Measurements from ENCODE around the gene GLUL.

GLUL gene

DNA sequence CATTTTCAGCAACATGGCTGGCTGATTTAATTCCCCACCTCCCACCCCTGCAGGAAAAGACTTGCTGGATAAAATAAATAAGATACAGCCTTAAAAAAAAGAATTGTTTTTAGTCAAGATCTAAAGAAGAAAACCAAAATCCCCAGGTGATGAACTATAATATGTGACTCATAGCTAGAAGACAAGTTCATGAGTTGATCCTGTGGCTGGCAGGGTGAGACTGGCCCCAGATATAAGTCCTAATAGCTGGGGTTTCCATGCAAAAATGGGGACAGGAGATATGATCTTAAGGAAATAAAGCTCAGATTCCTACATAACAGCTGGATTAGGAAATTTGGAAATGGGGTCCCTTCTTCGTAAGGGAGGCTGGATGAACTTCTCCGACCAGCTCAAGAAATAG, 36.5 kb upstream of the GLUL start:
- no peak for DNase-seq (ENCODE audit: extremely low read depth, insufficient read length)
- no peaks in the 10 kb centered on the region for H3K36me3 ChIP-seq (ENCODE audit: control insufficient read depth, insufficient read depth, low read length)
- H3K4me3 ChIP-seq (replicated peaks; ENCODE audit: low read depth, low read length), result no peak overlapping the region
- H3K27me3 ChIP-seq (replicated peaks; ENCODE audit: control insufficient read depth, insufficient read depth, low read length), result no peaks in the 10 kb centered on the region
- TF ChIP-seq, protein P1, sequence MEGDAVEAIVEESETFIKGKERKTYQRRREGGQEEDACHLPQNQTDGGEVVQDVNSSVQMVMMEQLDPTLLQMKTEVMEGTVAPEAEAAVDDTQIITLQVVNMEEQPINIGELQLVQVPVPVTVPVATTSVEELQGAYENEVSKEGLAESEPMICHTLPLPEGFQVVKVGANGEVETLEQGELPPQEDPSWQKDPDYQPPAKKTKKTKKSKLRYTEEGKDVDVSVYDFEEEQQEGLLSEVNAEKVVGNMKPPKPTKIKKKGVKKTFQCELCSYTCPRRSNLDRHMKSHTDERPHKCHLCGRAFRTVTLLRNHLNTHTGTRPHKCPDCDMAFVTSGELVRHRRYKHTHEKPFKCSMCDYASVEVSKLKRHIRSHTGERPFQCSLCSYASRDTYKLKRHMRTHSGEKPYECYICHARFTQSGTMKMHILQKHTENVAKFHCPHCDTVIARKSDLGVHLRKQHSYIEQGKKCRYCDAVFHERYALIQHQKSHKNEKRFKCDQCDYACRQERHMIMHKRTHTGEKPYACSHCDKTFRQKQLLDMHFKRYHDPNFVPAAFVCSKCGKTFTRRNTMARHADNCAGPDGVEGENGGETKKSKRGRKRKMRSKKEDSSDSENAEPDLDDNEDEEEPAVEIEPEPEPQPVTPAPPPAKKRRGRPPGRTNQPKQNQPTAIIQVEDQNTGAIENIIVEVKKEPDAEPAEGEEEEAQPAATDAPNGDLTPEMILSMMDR (IDR thresholded peaks at IDR 0.05; ENCODE audit: insufficient read depth, low read length, poor library complexity, severe bottlenecking), result no peak

DNA sequence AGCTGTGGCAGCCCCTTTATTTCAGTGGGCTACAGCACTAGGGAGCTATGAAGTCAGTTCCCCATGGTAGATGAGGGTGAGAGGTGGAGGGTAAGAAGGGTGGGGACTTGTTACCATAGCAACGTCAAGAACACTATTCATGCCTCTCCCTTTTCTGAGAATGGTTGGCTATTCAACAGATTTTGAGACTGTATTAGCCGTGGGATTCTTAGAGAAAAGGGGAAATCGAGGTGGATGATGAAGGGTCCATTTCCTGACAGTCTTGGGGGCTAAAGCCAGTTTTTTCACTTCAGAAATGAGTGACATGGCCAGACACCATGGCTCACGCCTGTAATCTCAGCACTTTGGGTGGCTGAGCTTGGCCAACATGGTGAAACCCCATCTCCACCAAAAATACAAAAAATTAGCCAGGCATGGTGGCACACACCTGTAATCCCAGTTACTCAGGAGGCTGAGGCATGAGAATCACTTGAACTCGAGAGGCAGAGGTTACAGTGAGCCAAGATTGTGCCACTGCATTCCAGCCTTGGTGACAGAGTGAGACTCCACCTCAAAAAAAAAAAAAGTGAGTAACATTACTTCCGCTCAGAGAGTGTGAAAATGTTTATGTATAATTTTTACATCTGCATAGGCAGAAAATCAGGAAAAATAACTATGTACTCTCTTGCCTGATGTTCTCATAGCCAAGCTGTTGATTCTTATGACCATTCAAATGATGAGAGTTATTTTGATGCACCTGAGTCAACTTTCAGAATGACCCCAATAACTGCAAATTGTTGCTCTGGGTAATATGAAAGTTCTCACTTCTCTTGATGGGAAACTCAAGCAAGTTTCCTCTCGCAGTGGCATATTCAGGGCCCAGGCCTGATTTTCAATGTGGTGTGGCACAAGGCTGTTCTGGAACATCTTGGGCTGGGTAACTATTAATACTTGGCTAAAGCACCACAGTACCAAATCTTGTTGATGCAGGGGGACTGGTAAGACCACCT, 35.1 kb upstream of the GLUL start:
- no peak overlapping the region; the same call in 1 of the 2 replicates for H3K4me3 ChIP-seq (replicated peaks; ENCODE audit: low read depth, low read length)
- TF ChIP-seq, protein P1 (IDR thresholded peaks at IDR 0.05; ENCODE audit: insufficient read depth, low read length, poor library complexity, severe bottlenecking), result no peak
- DNase-seq (ENCODE audit: extremely low read depth, insufficient read length), result peak; percentile 78
- no peaks in the 10 kb centered on the region for H3K36me3 ChIP-seq (ENCODE audit: control insufficient read depth, insufficient read depth, low read length)
- no peaks in the 10 kb centered on the region for H3K27me3 ChIP-seq (replicated peaks; ENCODE audit: control insufficient read depth, insufficient read depth, low read length)

DNA sequence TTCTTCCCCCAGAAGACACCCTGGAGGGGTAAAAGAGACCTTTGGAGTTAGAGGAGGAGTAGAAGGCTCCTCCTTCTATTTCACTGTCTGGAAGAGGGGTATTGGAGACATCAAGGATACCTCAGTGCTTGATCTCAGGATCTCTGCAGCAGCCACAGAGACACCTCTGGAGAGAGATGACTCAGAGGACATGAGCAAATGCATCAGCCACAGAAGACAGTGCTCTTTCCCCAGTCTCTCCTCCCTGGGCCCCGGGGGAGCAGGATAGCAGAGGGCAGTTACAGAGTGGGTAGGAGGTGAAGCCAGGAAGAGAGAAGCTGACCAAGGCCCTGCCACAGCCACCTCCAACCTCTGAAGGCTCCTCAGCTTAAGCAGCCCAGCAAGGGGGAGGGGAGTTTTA, 24.2 kb upstream of the GLUL start:
- no peak for DNase-seq (ENCODE audit: extremely low read depth, insufficient read length)
- H3K4me3 ChIP-seq (replicated peaks; ENCODE audit: low read depth, low read length), result no peak overlapping the region
- TF ChIP-seq, protein P1 (IDR thresholded peaks at IDR 0.05; ENCODE audit: insufficient read depth, low read length, poor library complexity, severe bottlenecking), result no peak
- H3K27me3 ChIP-seq (replicated peaks; ENCODE audit: control insufficient read depth, insufficient read depth, low read length), result no peaks in the 10 kb centered on the region
- no peaks in the 10 kb centered on the region for H3K36me3 ChIP-seq (ENCODE audit: control insufficient read depth, insufficient read depth, low read length)

DNA sequence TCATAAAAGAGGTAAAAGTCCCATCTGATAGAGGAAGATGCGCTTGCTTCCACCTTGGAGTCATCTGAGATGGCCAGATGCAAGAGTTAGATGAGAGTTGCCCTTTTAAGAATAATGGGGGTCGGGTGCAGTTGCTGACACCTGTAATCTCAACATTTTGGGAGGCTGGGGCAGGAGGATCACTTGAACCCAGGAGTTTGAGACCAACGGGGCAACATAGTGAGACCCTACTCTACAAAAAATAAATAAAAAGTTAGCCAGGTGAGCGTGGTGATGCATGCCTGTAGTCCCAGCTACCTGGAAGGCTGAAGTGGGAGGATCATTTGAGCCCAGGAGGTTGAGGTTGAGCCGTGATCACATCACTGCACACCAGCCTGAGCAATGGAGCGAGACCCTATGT, 22.4 kb upstream of the GLUL start:
- DNase-seq (ENCODE audit: extremely low read depth, insufficient read length), result no peak
- H3K36me3 ChIP-seq (ENCODE audit: control insufficient read depth, insufficient read depth, low read length), result no peaks in the 10 kb centered on the region
- TF ChIP-seq, protein P1 (IDR thresholded peaks at IDR 0.05; ENCODE audit: insufficient read depth, low read length, poor library complexity, severe bottlenecking), result no peak
- no peak overlapping the region for H3K4me3 ChIP-seq (replicated peaks; ENCODE audit: low read depth, low read length)
- H3K27me3 ChIP-seq (replicated peaks; ENCODE audit: control insufficient read depth, insufficient read depth, low read length), result no peaks in the 10 kb centered on the region

DNA sequence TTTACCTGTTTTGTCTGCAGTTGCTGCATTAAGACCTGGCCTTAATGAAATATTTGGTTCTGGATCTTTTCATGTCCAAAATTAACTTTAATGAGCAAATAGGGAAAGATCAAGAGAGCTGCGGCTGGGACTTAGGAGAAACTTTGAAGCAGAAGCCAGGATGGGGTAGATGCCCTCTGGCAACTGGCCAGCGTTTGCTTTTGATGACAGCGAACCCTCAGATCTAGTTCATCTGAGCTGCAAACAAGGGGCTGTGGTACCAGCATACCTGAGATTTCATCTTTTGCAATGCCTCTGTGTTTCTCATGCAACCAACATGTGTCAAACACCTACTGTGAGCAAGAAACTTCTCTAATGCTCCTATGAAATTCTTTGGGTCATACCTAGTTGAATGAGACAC, 21.9 kb upstream of the GLUL start:
- H3K27me3 ChIP-seq (replicated peaks; ENCODE audit: control insufficient read depth, insufficient read depth, low read length), result no peaks in the 10 kb centered on the region
- H3K4me3 ChIP-seq (replicated peaks; ENCODE audit: low read depth, low read length), result no peak overlapping the region
- H3K36me3 ChIP-seq (ENCODE audit: control insufficient read depth, insufficient read depth, low read length), result no peaks in the 10 kb centered on the region
- no peak for DNase-seq (ENCODE audit: extremely low read depth, insufficient read length)
- TF ChIP-seq, protein P1 (IDR thresholded peaks at IDR 0.05; ENCODE audit: insufficient read depth, low read length, poor library complexity, severe bottlenecking), result no peak

Measured in GM06990 (cell line).